Measurements from ENCODE around the gene LMBR1L.

The LMBR1L gene

DNA sequence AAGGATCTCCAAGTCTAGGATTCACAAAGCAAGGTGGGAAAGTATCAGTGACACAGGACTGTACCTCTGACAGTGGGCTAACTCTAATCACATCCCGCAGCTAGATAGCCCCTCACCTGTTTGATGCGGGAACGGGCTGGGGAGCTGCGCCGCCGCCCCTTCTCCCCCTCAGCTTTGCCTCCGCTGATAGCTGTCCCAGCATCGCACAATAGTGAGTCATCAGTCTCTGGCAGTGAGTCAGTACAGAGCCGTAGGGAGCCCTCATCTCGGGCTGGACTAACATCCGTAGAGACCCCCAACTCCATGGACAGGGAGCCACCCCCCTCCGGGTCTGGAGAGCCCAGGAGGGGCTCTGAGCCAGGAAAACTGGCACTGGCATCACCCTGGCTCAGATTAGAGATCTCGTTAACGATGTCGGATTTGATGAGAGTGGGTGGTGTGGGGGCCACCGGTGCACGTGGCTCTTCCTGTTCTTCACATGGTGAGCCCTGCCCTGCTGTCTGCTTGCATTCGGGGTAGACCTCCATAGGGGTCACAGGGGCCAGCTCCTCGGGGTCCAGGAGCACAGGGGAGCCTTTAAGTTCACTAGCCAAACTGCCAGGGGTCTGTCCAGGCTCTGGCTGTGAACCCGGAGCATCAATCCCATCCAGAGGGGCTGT is 61.0 kb downstream of the LMBR1L start:
- DNase-seq (ENCODE audit: low read depth), result peak; percentile 75
- no peak overlapping the region for H3K4me3 ChIP-seq (ENCODE audit: control insufficient read depth, low read depth, low read length)
- no peak for TF ChIP-seq CTCF (conservative IDR thresholded peaks at IDR 0.05; ENCODE audit: control insufficient read depth, insufficient read depth, low read depth, low read length)

GRCh38 chr12:49048953-49049352 is 61.7 kb downstream of the LMBR1L start:
- TF ChIP-seq CTCF (conservative IDR thresholded peaks at IDR 0.05; ENCODE audit: control insufficient read depth, insufficient read depth, low read depth, low read length), result no peak
- H3K4me3 ChIP-seq (ENCODE audit: control insufficient read depth, low read depth, low read length), result no peak overlapping the region
- no peak for DNase-seq (ENCODE audit: low read depth)
